Activated CD4-positive, alpha-beta T cell treated with anti-CD3 and anti-CD28 coated beads, Interleukin-2, amount 50 U/mL, for 16 hours (primary cell): ENCODE measurements around the gene ZNF407.

Experiments
- DNase-seq: peaks from one replicate; pipeline ENCODE4 v3.0.0-alpha.2; 2020

The ZNF407 gene

GRCh38 chr18:75033516-75033915, 435.8 kb downstream of the ZNF407 start:
- no peak for DNase-seq

GRCh38 chr18:75034937-75035336, 437.3 kb downstream of the ZNF407 start:
- no peak for DNase-seq

- DNase-seq, result peak; percentile 31
Measured at GRCh38 chr18:75035928-75036327, 438.3 kb downstream of the ZNF407 start.

- no peak for DNase-seq
Measured at GRCh38 chr18:75036917-75037688, 439.4 kb downstream of the ZNF407 start.

GRCh38 chr18:75037689-75037955, 440.0 kb downstream of the ZNF407 start:
- DNase-seq, result no peak

- DNase-seq, result no peak
Measured at GRCh38 chr18:75041586-75041985, 443.9 kb downstream of the ZNF407 start.

GRCh38 chr18:75043478-75043877, 445.8 kb downstream of the ZNF407 start:
- DNase-seq, result no peak

- DNase-seq, result no peak
Measured at GRCh38 chr18:75044296-75044695, 446.6 kb downstream of the ZNF407 start.

GRCh38 chr18:75044791-75045190, 447.1 kb downstream of the ZNF407 start:
- DNase-seq, result no peak

GRCh38 chr18:75045272-75045671, 447.6 kb downstream of the ZNF407 start:
- no peak for DNase-seq

- DNase-seq, result no peak
Measured at GRCh38 chr18:75047240-75047961, 449.7 kb downstream of the ZNF407 start.

- DNase-seq, result no peak
Measured at GRCh38 chr18:75048776-75049454, 451.2 kb downstream of the ZNF407 start.

GRCh38 chr18:75049455-75049789, 451.8 kb downstream of the ZNF407 start:
- DNase-seq, result no peak

- no peak for DNase-seq
Measured at GRCh38 chr18:75051757-75052156, 454.1 kb downstream of the ZNF407 start.

- no peak for DNase-seq
Measured at GRCh38 chr18:75052475-75052874, 454.8 kb downstream of the ZNF407 start.

- DNase-seq, result no peak
Measured at GRCh38 chr18:75053028-75053629, 455.5 kb downstream of the ZNF407 start.

GRCh38 chr18:75054046-75054445, 456.4 kb downstream of the ZNF407 start:
- DNase-seq, result no peak

GRCh38 chr18:75054611-75055010, 456.9 kb downstream of the ZNF407 start:
- DNase-seq, result no peak

GRCh38 chr18:75057169-75057960, 459.7 kb downstream of the ZNF407 start:
- DNase-seq, result no peak

GRCh38 chr18:75060185-75060584, 462.5 kb downstream of the ZNF407 start:
- no peak for DNase-seq

- no peak for DNase-seq
Measured at GRCh38 chr18:75062297-75062886, 464.7 kb downstream of the ZNF407 start.

- DNase-seq, result no peak
Measured at GRCh38 chr18:75063196-75063595, 465.5 kb downstream of the ZNF407 start.
